ENCODE measurements around the gene FAM149A. TPM values are rescaled to one million over a fixed set of nuclear protein-coding genes. Genes with fewer than 3 reads are reported as not detected.

Gene FAM149A
- total and polyA plus RNA-seq, 10 of the 15 experiments (the other 5 are each of a cell fraction or from before 2014, with no cell fraction given) = 0.38 to 1.9 (median 0.99) TPM

DNA sequence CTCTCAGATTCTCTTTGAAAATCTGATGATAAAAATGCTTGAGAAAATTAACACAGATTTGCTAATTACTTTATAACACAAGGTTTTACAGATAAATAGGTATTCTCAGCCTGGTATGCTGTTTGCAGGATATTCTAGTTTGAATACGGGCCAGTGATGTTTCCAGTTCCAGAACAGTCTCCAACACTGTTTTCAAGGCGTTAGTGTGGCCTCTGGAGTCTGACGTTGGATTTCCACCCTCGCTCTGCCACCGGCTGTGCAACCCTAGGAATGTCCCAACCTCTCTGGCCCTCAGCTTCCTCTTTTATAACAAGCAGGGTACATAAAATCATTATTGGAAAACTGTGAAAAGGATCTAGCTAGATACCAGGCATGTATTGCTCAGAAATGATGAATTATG, 63.1 kb downstream of the FAM149A start:
- no peak overlapping the region for H3K27ac ChIP-seq (ENCODE audit: control insufficient read depth, insufficient read depth)
- no peak for ATAC-seq
- ChIA-PET RAD21 (ENCODE audit: unreplicated experiment) (no interaction called here), CTCF (no interaction called here), POLR2A (no interaction called here), SMC1A (ENCODE audit: uncharacterized antibody, unreplicated experiment) (no interaction called here)
- H3K36me3 ChIP-seq (ENCODE audit: control insufficient read depth in 2 of 2, insufficient read depth in 2 of 2, low read length in 1 of 2) = no peaks in the 10 kb centered on the region
- no peak overlapping the region for H2AFZ ChIP-seq (ENCODE audit: control insufficient read depth, low read depth, low read length)
- no peak overlapping the region for H3K9ac ChIP-seq (ENCODE audit: control insufficient read depth, insufficient read depth, low read length)
- H3K9me3 ChIP-seq (replicated peaks; ENCODE audit: control insufficient read depth, insufficient read depth, low read length) = no peaks in the 10 kb centered on the region
- intact Hi-C loops (cut with micrococcal nuclease; ENCODE audit: unreplicated experiment) (no loop called here), in situ Hi-C loops (cut with MboI) (no loop called here)
- FAIRE-seq = no peak
- no peaks in the 10 kb centered on the region for H4K20me1 ChIP-seq (ENCODE audit: control insufficient read depth, insufficient read depth)
- no peak overlapping the region for H3K4me2 ChIP-seq (ENCODE audit: control insufficient read depth, insufficient read depth)
- no peaks in the 10 kb centered on the region for H3K4me1 ChIP-seq (ENCODE audit: control insufficient read depth, insufficient read depth, low read length)
- no TSS peak for BruUV-seq (replicated peaks)
- no peaks in the 10 kb centered on the region for H3K79me2 ChIP-seq (ENCODE audit: control insufficient read depth, insufficient read depth, low read length)
- WGBS (ENCODE audit: insufficient coverage, insufficient replicate concordance, low lambda C conversion rate, missing lambda C conversion rate) = 56% methylated on average over 5 of the region's 5 CpGs
- H3K27me3 ChIP-seq (replicated peaks in 1 of 2; ENCODE audit: control insufficient read depth in 2 of 2, insufficient read depth in 2 of 2, low read length in 1 of 2) = no peaks in the 10 kb centered on the region; a peak in 1 of 4 replicates
- no peak for DNase-seq (ENCODE audit: low read depth, low spot score)
- no peak overlapping the region for H3K4me3 ChIP-seq
- TF ChIP-seq SIX5 (IDR thresholded peaks at IDR 0.05; ENCODE audit: low read depth, low read length, severe bottlenecking) = no peak
- no peak for TF ChIP-seq TCF12 (IDR thresholded peaks at IDR 0.05; ENCODE audit: low read depth, low read length)
- no peak for TF ChIP-seq RCOR1 (conservative IDR thresholded peaks at IDR 0.05; ENCODE audit: low read depth, low read length)
- no peak for TF ChIP-seq CBX5 (IDR thresholded peaks at IDR 0.05; ENCODE audit: low read depth)
- TF ChIP-seq, protein P1, sequence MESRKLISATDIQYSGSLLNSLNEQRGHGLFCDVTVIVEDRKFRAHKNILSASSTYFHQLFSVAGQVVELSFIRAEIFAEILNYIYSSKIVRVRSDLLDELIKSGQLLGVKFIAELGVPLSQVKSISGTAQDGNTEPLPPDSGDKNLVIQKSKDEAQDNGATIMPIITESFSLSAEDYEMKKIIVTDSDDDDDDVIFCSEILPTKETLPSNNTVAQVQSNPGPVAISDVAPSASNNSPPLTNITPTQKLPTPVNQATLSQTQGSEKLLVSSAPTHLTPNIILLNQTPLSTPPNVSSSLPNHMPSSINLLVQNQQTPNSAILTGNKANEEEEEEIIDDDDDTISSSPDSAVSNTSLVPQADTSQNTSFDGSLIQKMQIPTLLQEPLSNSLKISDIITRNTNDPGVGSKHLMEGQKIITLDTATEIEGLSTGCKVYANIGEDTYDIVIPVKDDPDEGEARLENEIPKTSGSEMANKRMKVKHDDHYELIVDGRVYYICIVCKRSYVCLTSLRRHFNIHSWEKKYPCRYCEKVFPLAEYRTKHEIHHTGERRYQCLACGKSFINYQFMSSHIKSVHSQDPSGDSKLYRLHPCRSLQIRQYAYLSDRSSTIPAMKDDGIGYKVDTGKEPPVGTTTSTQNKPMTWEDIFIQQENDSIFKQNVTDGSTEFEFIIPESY (IDR thresholded peaks at IDR 0.05) = no peak
- TF ChIP-seq, protein P2, sequence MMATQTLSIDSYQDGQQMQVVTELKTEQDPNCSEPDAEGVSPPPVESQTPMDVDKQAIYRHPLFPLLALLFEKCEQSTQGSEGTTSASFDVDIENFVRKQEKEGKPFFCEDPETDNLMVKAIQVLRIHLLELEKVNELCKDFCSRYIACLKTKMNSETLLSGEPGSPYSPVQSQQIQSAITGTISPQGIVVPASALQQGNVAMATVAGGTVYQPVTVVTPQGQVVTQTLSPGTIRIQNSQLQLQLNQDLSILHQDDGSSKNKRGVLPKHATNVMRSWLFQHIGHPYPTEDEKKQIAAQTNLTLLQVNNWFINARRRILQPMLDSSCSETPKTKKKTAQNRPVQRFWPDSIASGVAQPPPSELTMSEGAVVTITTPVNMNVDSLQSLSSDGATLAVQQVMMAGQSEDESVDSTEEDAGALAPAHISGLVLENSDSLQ (IDR thresholded peaks at IDR 0.05) = no peak
- no peak for TF ChIP-seq MYB (IDR thresholded peaks at IDR 0.05; ENCODE audit: borderline replicate concordance, low read depth, low read length)
- TF ChIP-seq CHD1 (IDR thresholded peaks at IDR 0.05; ENCODE audit: low read depth, low read length) = no peak
- no peak for TF ChIP-seq HDAC2 (IDR thresholded peaks at IDR 0.05)
- no peak for TF ChIP-seq GATAD2B (conservative IDR thresholded peaks at IDR 0.05; ENCODE audit: low read depth)
- TF ChIP-seq NR2C2 (IDR thresholded peaks at IDR 0.05; ENCODE audit: borderline replicate concordance, control insufficient read depth, insufficient read length, low read depth) = no peak
- TF ChIP-seq, protein P3, sequence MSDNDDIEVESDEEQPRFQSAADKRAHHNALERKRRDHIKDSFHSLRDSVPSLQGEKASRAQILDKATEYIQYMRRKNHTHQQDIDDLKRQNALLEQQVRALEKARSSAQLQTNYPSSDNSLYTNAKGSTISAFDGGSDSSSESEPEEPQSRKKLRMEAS (IDR thresholded peaks at IDR 0.05; ENCODE audit: low read depth, low read length) = no peak
- TF ChIP-seq, protein P4, sequence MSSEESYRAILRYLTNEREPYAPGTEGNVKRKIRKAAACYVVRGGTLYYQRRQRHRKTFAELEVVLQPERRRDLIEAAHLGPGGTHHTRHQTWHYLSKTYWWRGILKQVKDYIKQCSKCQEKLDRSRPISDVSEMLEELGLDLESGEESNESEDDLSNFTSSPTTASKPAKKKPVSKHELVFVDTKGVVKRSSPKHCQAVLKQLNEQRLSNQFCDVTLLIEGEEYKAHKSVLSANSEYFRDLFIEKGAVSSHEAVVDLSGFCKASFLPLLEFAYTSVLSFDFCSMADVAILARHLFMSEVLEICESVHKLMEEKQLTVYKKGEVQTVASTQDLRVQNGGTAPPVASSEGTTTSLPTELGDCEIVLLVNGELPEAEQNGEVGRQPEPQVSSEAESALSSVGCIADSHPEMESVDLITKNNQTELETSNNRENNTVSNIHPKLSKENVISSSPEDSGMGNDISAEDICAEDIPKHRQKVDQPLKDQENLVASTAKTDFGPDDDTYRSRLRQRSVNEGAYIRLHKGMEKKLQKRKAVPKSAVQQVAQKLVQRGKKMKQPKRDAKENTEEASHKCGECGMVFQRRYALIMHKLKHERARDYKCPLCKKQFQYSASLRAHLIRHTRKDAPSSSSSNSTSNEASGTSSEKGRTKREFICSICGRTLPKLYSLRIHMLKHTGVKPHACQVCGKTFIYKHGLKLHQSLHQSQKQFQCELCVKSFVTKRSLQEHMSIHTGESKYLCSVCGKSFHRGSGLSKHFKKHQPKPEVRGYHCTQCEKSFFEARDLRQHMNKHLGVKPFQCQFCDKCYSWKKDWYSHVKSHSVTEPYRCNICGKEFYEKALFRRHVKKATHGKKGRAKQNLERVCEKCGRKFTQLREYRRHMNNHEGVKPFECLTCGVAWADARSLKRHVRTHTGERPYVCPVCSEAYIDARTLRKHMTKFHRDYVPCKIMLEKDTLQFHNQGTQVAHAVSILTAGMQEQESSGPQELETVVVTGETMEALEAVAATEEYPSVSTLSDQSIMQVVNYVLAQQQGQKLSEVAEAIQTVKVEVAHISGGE (CRISPR knock-in tag; IDR thresholded peaks at IDR 0.05) = no peak
- TF ChIP-seq, protein P5, sequence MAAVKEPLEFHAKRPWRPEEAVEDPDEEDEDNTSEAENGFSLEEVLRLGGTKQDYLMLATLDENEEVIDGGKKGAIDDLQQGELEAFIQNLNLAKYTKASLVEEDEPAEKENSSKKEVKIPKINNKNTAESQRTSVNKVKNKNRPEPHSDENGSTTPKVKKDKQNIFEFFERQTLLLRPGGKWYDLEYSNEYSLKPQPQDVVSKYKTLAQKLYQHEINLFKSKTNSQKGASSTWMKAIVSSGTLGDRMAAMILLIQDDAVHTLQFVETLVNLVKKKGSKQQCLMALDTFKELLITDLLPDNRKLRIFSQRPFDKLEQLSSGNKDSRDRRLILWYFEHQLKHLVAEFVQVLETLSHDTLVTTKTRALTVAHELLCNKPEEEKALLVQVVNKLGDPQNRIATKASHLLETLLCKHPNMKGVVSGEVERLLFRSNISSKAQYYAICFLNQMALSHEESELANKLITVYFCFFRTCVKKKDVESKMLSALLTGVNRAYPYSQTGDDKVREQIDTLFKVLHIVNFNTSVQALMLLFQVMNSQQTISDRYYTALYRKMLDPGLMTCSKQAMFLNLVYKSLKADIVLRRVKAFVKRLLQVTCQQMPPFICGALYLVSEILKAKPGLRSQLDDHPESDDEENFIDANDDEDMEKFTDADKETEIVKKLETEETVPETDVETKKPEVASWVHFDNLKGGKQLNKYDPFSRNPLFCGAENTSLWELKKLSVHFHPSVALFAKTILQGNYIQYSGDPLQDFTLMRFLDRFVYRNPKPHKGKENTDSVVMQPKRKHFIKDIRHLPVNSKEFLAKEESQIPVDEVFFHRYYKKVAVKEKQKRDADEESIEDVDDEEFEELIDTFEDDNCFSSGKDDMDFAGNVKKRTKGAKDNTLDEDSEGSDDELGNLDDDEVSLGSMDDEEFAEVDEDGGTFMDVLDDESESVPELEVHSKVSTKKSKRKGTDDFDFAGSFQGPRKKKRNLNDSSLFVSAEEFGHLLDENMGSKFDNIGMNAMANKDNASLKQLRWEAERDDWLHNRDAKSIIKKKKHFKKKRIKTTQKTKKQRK (IDR thresholded peaks at IDR 0.05; ENCODE audit: low read depth, low read length) = no peak
- TF ChIP-seq CHD2 (IDR thresholded peaks at IDR 0.05; ENCODE audit: borderline replicate concordance, low read depth, low read length) = no peak

Measured in GM12878 (cell line).